GM19043 (cell line): Measurements from ENCODE around the gene C16orf90.

Source experiments
- ATAC-seq: cut with Tn5 transposase; IDR thresholded peaks from one replicate; pipeline ENCODE4 v1.9.1; 2021; ENCODE audit warnings: low read depth; ENCODE audit not compliant: unreplicated experiment

C16orf90 gene

DNA sequence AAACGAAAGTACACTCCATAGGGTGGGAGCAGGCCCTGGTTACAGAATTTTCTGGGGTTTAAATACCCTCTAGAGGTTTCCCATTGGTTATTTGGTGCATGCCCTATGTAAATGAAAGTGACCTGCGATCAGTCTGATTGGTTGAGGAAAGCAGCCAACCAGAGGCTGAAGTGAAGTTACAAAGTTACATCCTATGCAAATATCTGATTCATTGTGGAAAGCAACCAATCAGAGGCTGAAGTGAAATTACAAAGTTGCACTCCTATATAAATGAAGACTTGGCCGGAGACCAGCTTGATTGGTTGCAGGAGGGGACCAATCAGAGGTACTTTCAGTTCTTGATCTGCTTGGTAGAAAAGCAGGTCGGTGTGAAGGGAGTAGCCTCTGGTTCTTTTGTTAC, 27.4 kb downstream of the C16orf90 start:
- no peak for ATAC-seq

DNA sequence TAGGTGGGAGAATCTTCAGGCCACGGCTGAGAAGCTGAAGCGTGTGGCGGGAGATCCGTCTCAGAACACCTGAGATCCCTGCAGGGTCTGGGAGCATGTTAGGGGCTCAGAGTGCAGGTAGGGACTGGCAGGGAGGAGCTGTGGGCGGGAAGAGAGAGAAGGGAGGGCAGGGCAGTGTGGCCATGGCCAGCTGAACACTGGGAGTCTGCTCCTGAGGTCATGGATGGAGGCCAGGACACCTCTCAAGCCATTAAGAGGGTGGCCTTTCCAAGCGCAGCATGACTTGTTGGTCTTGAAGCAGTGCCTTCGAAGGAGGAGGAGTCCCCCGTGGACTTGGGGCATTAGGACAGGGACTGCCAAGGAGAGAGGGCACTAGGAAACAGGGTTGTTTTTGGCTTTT, 28.1 kb downstream of the C16orf90 start:
- ATAC-seq, result no peak

DNA sequence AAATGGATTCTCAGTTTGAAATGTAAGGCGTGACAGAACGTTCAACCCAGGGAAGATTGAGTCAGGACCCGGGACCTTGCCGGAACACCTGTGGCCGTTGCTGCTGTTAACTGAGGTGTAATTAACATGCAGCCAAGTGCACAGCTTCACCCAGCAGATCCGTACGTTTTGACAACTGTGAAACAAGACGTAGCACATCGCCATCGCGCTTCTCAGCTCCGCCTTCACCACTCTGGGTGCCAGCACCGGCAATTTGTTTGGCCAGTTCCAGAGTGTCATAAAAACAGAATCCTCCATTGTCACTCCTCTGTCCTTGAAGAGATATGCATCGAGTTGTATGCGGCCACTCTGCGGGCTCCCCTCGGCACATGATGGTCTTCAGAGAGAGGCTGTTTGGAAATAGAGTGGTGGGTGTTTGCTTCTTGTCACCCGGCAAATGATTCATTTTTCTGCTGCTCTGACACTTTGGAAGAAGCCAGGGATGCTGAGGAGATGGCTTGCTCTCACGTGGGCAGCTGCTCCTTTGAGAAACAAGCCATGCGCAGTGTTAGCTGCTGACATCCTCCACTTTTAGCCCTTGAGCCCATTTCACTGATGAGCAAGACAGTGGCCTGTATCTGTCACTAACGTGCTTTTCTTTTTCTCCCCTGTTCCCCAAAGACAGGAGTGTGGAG, 29.2 kb downstream of the C16orf90 start:
- ATAC-seq, result no peak

DNA sequence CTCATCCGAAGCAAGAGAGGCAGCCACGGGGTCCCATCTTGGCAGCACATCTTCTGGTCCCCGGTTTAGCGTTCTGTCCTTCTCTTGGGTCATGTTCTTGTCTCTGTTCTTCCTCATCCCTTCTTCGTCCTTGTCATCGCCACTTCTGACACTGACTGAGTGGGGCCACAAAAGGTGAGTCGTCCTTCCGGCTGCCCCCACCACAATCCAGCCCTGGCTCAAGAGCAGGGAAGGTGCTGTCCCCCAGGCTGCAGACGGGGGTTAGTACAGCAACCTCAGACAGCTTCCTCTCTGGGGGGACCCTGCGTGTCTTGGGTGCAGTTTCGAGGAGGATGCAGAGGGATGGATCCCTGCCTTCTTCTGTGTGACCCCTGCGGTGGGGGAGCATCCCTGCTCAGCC, 30.0 kb downstream of the C16orf90 start:
- ATAC-seq, result no peak

DNA sequence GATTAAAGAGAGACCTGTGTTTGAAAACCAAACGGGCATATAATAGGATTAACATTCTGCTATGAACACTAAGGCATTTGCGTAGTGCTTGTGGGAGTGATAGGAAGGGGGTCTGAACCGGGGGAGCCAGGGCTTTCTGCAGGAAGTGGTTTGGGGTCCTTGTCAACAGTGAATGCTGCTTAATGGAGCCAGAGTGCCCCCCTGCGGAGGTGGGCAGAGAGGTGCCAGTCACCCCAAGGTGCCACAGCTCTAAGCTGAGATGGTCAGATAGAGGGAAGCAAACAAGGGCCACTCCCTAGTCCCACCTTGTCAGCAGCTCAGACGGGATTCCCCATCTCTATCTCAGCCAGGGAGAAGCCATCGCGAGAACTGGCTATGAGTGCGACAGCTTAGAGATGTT, 34.1 kb downstream of the C16orf90 start:
- no peak for ATAC-seq

DNA sequence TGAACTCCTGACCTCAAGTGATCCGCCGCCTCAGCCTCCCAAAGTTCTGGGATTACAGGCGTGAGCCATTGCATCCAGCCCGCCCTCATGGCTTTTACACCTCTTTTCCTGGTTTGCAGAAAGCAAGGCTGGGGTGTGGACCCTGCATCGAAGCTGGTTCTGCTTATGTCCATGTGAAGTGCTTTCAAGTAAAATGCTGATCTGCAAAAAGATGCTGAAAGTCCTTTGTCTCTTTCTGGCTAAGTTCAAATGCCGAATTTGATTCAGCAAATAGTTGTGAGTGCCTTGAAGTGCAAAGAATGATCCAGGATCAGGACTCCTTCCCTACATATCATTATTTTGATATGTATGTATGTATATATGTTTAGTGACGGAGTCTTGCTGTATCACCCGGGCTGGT, 34.7 kb downstream of the C16orf90 start:
- ATAC-seq, result no peak

DNA sequence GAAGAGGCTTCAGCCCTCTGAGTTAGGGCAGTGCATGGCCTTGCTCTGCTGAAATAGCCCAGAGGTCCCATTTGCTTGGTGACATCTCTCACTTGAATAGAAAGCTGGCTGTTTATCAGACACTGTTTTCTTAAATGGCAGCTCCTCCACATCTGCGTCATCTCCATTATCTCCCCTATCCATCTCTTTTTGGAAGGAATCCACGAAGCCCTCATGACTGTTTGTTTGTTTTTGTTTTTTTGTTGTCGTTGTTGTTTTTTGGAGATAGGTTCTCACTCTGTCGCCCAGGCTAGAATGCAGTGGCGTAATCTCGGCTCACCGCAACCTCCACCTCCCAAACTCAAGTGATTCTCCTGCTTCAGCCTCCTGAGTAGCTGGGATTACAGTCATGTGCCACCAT, 35.2 kb downstream of the C16orf90 start:
- no peak for ATAC-seq

DNA sequence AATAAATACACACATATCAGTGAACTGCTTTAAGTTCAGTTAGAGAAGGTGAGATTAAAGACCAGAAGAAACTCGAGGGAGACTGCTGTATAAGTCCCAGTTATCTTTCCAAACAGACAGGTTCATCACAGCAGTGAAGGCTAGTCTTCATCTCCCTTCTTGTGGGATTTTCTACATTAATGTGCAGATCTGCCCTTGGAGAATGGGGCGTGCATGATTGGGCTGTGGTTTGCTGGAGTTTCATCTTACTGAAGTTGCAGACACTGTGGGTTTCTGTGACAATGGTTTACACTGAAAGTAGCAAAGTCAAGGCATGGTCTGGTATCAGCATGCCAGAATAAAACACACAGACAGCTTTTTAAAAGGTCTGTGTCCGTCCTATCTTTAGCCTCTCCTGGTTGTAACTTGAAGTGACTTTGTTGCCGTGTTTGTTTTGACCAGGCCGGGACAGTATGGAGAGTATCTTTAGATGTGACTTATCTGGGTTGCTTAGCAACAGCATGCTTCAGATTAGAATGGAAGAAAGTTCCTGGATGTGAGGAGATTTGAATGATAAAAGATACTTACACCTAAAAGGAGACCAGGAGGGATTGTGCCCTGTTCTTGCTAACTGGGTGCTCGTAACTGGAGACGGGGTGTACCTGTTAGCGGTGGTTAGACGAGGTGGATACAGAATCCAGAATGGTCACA, 35.7 kb downstream of the C16orf90 start:
- ATAC-seq, result no peak

DNA sequence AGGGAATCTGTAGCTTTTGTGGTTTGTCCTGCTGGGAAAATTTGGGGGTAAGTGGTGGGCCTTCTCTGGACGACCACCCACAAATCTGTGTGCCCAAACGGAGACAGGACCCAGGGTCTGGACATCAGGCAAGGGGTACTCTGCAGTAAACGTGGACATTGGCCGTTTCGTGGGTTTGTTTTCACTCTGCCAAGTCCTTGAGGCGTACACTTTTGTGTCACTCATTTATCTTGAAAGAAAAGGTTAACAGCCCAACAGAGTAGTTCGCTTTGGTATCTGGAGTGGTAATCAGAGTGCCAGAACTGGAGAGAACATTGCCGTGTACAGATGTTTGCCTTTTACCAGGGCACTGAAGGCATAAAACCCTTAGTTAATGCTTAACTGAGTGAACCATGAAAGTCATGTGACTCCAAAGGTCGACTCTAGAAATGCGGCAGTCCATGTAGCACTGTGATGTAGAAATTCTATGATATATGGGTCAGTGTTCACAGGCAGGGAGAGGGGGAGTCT, 36.4 kb downstream of the C16orf90 start:
- no peak for ATAC-seq

DNA sequence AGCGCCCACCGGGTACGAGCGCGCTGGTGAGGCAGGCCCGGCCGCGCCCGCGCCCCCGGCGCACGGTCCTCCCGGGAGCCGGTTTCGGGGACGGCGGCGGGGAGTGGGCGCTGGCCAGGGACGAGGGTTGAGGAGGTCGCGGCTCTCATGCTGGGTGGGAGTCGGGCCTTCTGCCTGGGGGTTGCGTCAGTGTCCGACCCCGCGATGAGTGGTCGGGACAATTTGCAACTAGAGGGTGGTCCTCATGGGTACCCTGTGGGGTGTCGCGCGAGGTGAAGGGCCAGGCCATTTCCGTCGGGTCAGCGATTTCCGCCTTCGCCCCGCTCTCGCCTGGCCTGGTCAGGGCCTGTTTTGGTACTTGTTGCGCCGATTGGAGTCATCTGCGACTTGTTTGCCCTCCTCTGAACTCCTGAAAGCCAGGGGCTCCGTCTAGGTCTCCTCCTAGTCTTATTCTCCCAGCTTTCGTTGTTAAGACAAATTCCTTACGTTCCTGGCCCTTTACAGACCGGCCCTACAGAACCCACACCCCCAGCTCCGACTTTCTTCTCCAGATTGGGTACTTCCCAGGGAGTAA, 36.9 kb downstream of the C16orf90 start:
- ATAC-seq, result no peak

DNA sequence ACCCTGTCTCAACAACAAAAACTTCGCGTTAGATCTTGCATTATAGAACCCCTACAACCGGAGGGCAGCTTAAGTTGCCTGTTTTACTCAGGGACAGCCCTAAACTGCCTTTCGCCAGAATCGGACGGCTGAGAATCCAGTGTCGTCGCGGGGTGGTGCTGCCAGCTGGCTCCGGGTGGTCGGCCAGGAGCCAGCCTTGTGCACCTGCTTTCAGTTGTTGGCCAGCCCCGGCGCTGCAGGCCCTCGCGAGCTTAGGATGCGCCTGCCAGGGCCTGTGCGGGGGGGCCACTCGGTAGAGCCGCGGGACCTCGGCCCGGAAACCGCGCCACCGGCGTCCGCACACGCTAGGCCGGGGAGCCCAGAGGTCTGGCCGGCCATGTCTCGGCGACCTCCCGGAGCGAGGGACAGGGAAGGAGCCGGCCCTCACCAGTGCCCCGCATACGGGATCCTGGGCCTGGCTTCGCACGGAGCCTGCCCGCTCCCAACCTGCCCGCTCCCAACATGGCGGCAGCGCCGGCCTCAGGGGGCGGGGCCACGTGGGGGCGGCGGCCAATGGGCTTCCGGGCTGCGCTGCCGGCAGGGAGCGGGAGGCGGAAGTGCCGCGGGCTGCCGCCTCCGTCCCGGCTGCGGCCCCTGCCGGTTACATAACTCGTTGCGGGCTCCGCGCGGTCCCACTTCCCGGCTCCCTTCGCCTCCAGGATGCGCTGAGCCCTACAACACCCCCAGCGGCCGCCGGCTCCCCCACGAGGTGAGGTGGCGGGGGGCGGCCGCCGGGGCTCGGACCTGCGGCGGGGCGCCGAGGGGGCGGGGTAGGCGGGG, 37.6 kb downstream of the C16orf90 start:
- ATAC-seq, result peak; percentile 69

DNA sequence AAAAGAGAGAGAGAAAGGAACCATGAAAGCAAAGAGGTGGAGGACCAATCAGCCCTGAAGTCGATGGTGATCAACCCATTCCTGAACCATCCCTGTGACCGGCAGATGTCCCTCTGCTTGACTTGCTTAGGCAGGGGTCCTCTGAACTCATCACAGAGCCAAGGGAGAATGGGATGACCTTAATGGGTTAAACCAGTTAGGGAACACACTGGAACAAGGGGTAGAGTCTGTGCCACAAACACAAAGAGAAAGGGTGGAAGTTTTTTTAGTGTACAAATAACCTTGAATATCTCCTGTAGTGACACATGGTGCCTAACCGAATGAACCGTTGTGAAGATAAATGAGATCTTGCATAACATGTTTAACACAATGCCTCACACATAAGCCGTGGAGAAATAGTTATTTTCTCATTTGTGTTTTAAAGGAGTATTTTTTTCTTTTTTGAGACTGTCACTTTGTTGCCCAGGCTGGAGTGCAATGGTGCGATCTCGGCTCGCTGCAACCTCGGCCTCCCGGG, 40.6 kb downstream of the C16orf90 start:
- no peak for ATAC-seq

DNA sequence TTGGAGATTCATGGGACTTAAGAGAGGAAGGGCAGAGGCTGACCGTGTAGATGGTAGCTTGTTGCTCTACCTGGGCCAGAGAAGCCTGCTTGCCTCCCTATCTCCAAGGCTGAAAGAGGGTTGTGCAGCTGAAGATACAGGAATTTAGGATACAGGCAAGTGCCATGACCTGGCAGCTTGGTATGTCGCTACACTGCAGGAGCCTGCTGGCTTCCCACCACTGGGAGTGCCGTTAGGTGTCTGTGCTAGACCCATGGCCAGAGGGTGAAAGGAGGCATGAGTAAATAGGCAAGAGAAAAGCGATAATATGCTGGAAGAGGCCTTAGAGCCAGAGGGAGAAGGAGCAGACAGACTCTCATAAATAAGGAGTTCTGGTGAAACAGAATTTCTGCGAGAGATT, 41.2 kb downstream of the C16orf90 start:
- no peak for ATAC-seq

DNA sequence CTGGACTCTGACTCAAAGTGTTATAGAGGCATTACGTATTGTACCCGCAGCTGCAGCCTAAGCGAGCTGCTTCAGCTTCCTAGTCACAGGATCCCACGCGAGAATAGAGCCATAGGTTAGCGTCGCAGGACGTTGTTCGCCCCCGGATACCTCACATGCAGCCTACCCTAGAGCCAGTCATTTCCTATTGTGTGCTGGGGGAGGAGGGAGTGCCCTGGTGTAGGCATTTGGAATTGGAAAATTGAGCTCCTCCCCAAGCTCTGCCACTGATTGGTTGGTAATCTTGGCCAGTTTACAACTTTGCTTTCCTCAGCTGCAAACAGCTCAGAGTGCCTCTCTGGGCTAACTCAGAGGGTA, 51.3 kb downstream of the C16orf90 start:
- no peak for ATAC-seq
